GM19035 (cell line): ENCODE results near the gene TMEM52.
A peak's percentile ranks its signal among the peaks of the same experiment; 100 is the strongest.

ENCODE experiments used
- ATAC-seq: cut with Tn5 transposase; IDR thresholded peaks from one replicate; pipeline ENCODE4 v1.9.1; 2021; ENCODE audit not compliant: unreplicated experiment

Gene TMEM52

DNA sequence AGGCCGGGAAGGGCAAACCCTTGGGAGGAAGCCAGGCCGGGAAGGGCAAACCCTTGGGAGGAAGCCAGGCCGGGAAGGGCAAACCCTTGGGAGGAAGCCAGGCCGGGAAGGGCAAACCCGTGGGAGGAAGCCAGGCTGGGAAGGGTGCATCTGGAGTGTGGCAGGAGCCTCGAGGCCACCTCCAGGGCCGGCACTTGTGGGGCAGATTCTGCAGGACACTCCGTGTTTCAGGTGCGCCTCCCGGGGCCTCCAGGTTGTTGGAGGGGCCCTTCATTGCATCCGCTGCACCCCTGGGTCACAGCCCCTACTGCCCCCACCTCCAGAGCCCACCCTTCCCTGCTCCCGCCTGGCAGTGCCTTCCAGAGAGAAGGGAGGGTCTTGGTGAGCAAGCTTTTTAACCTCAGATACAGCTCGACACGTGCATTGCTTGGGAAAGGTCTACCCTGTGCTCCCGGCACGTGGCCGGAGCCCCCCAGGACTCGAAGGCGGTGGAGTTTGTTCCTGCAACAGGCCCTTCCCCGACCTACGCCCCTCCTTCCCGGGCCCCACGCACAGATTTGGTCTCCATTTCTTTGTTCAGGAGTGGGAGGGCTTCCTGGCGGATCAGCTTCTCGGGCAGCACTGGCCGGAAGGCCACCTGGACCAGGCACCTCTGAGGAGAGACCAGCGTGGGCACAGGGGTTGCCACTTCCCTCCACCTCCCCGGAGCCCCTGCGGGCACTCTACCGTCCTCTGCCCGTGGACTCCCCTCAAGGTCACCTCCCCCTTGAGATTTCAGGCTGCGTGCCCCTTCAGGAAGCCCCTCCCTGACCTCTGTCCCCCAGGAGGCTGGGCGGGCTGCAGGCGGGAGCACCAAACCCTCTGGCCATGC is 9.4 kb upstream of the TMEM52 start:
- ATAC-seq, result no peak

DNA sequence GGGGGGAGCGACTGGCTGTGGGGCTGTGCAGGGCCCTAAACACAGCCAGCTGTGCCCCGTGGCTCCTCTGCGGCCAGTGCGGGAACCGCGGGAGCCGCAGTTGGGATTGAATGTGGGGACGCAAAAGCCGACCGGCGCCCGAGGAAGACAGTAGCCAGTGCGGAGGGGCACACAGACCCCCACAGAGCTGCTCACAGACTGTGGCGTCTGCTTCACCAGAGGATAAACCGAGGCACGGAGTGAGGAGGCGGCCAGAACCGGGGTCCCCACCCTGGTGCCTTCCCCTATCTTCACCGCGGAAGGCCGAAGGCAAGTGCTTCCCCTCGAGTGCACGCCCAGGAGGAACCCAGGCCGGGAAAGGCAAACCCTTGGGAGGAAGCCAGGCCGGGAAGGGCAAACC is 8.7 kb upstream of the TMEM52 start:
- no peak for ATAC-seq

- ATAC-seq, result no peak
These were observed 8.0 kb upstream of the TMEM52 start for GRCh38 chr1:1926886-1927660.

GRCh38 chr1:1926346-1926811 is 7.3 kb upstream of the TMEM52 start:
- ATAC-seq, result no peak

- no peak for ATAC-seq
These were observed 6.6 kb upstream of the TMEM52 start for GRCh38 chr1:1925437-1926345.

DNA sequence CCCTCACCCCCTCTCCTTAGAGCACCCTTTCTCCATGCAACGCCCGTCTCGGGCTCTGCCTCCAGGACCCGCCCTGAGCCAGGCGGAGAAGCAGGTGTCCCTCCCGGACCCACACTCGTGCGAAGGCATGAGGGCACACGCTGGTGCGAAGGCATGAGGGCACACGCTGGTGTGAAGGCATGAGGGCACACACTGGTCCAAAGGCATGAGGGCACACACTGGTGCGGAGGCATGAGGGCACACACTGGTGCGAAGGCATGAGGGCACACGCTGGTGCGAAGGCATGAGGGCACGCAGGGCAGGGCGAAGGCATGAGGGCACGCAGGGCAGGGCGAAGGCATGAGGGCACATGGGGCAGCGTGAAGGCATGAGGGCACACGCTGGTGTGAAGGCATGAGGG is 5.8 kb upstream of the TMEM52 start:
- no peak for ATAC-seq

- ATAC-seq, result no peak
These were observed 5.3 kb upstream of the TMEM52 start for GRCh38 chr1:1924386-1924785.

DNA sequence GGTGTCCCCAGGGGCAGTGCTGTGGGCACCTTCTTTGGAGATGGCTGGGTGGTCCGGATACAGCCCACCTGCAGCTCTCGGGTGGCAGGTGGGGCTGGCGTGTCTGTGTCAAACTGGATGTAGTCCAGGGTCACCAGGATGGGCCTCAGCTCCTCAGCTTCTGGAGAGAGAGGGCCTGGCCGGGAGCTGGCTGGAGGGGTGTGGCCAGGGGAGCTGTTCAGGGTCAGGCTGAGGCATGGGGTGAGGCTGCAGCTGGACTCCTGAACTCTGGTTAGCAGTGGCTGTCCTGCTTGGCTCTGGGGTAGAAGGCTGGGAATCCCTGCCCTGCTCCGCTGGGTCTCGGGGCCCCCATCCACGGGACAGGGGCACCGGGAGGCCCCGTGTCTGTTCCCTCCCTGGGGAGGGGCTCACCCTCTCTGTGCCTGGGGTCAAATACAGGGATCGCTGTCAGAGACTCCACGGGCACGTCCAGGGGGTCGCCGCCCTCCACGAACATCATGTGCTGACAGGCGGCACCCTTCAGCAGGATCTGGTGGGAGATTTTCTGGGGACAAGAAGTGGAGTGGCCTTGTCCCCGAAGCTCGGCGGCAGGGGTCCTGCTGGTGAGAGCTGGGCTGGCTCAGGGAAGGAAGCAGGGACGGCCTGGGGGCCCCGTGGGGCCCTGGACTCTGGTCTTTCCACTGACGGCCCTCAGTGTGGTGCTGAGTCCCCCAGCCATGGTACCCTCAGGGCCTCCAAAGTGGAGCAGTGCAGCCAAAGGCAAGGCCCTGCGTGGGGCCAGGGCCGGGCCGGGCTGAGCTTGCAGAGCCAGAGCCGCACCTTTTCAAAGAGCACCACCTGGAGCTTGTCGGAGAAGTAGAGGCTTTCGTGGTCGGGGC is 4.1 kb upstream of the TMEM52 start:
- no peak for ATAC-seq

DNA sequence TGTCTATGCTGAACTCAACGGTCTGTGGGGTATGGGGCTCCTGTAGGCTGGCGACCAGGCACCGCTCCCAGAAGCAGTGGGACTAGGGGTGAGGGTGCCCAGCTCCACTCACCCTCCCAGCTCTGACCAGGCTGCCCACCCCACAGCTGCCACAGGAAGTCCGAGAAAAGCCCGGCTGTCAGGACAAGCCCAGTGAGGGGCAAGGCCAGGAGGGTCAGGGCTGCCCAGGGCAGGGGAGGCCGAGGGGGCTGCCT is 3.5 kb upstream of the TMEM52 start:
- no peak for ATAC-seq

- no peak for ATAC-seq
These were observed 3.0 kb upstream of the TMEM52 start for GRCh38 chr1:1921901-1922701.

DNA sequence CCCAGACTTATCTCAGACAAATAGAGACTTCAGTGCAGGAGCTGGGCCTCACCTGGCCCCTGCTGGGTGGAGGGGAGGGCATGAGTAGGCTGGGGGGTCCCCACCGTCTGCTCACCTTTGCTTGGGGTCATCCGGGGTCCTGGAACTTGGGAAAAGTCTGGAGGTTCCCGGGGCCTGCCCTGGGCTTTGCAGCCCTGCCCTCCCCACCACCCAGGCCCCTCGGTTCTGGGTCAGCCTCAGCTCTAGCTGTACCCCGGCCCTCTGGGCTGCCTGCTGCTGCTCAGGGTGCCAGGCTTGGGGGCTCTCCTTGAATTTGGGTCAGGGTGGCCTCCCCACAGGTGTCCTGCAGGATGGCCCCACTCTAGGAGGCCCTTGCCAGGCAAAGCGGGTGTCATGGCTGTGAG is 2.4 kb upstream of the TMEM52 start:
- no peak for ATAC-seq

- no peak for ATAC-seq
These were observed 1.8 kb upstream of the TMEM52 start for GRCh38 chr1:1920608-1921458.

GRCh38 chr1:1920057-1920607 is 1.1 kb upstream of the TMEM52 start:
- no peak for ATAC-seq

DNA sequence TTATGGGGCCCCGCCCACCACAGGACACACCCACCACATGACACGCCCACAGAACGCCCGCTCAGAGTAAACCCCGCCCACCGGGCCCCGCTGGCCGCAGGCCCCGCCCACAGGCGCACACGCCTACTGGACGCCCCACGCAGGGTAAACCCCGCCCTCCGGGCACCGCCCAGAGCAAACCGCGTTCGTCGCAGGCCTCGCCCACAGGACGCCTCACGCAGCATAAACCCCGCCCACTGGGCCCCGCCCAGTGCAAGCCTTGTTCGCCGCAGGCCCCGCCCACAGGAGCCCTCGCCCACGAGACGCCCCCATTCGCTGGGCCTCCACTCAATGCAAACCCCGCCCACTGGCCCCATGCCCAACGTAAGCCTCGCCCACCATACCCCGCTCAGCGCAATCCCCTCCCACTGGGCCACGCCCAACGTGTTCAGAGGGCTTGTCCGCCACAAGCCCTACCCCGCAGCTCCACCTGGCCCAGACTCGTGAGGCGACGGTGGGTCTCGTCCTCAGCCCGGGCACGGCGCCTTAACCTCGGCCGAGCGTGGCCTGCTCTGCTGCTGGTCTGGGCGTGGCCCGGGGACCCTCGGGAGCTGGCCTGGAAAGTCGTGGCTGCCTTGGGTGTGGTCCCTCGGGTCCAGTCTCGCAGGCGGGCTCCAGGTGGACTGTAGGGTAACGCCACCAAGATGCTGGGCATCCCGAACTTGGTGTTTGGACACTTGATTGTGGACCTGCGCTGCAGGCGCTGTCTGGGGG is 401 bp upstream of the TMEM52 start:
- ATAC-seq, result peak; percentile 71

GRCh38 chr1:1917995-1918900 is 831 bp downstream of the TMEM52 start:
- ATAC-seq, result no peak

GRCh38 chr1:1917304-1917976 is 1.6 kb downstream of the TMEM52 start:
- ATAC-seq, result no peak
